ENCODE measurements around the gene TBC1D23.
"Not testable (repeated sequence)": the region's sequence is repeated elsewhere in the genome, so short reads cannot be mapped to it uniquely, and the experiment has no call there.

Gene TBC1D23

GRCh38 chr3:100310355-100310965 is 49.7 kb downstream of the TBC1D23 start:
- DNase-seq: no peak

- no peak for DNase-seq
Observed at GRCh38 chr3:100311011-100311410, 50.2 kb downstream of the TBC1D23 start.

- peak in 1 of 2 experiments; percentile 17 for DNase-seq
Observed at GRCh38 chr3:100316641-100317069, 55.9 kb downstream of the TBC1D23 start.

- no peak for DNase-seq
Observed at GRCh38 chr3:100317912-100318311, 57.1 kb downstream of the TBC1D23 start.

- no peak for DNase-seq
Observed at GRCh38 chr3:100319951-100320350, 59.2 kb downstream of the TBC1D23 start.

GRCh38 chr3:100324044-100324443 is 63.3 kb downstream of the TBC1D23 start:
- no peak for DNase-seq

GRCh38 chr3:100325827-100326226 is 65.0 kb downstream of the TBC1D23 start:
- no peak for DNase-seq

- DNase-seq: not testable (repeated sequence)
Observed at GRCh38 chr3:100327377-100327776, 66.6 kb downstream of the TBC1D23 start.

GRCh38 chr3:100329800-100330489 is 69.2 kb downstream of the TBC1D23 start:
- no peak for DNase-seq

- no peak for DNase-seq
Observed at GRCh38 chr3:100330651-100331050, 69.9 kb downstream of the TBC1D23 start.

- no peak for DNase-seq
Observed at GRCh38 chr3:100331660-100332059, 70.9 kb downstream of the TBC1D23 start.

GRCh38 chr3:100333051-100333450 is 72.3 kb downstream of the TBC1D23 start:
- DNase-seq: no peak

GRCh38 chr3:100333970-100334487 is 73.2 kb downstream of the TBC1D23 start:
- DNase-seq: peak in 1 of 2 experiments; percentile 27

- peak; percentile 69 to 84 for DNase-seq
Observed at GRCh38 chr3:100334488-100335351, 73.9 kb downstream of the TBC1D23 start, which contains the start of gene NIT2. NIT2 (plus strand) TSS chr3:100334757; CDS start chr3:100334792, 35 bp downstream.

GRCh38 chr3:100335434-100335833 is 74.6 kb downstream of the TBC1D23 start:
- peak in 1 of 2 experiments; percentile 23 for DNase-seq

GRCh38 chr3:100336229-100336628 is 75.4 kb downstream of the TBC1D23 start:
- not testable (repeated sequence) for DNase-seq

GRCh38 chr3:100338911-100339310 is 78.1 kb downstream of the TBC1D23 start:
- no peak for DNase-seq

GRCh38 chr3:100339786-100340185 is 79.0 kb downstream of the TBC1D23 start:
- DNase-seq: no peak

GRCh38 chr3:100340527-100340926 is 79.7 kb downstream of the TBC1D23 start:
- DNase-seq: no peak

GRCh38 chr3:100348727-100349126 is 87.9 kb downstream of the TBC1D23 start:
- no peak for DNase-seq

- DNase-seq: not testable (repeated sequence)
Observed at GRCh38 chr3:100351770-100352169, 91.0 kb downstream of the TBC1D23 start.

GRCh38 chr3:100352296-100353231 is 91.8 kb downstream of the TBC1D23 start:
- DNase-seq: no peak
